Measurements from ENCODE around the gene CAMLG.

GRCh38 chr5:134792286-134792685, 53.9 kb downstream of the CAMLG start:
- TF ChIP-seq CTCF (IDR thresholded peaks at IDR 0.05; ENCODE audit: low read depth, low read length) (no peak), EZH2phosphoT487 (IDR thresholded peaks at IDR 0.05; ENCODE audit: low read depth) (no peak)
